Measurements from ENCODE around the gene GPR37L1.
"Not testable (repeated sequence)": the region's sequence is repeated elsewhere in the genome, so short reads cannot be mapped to it uniquely, and the experiment has no call there.

GPR37L1 gene

DNA sequence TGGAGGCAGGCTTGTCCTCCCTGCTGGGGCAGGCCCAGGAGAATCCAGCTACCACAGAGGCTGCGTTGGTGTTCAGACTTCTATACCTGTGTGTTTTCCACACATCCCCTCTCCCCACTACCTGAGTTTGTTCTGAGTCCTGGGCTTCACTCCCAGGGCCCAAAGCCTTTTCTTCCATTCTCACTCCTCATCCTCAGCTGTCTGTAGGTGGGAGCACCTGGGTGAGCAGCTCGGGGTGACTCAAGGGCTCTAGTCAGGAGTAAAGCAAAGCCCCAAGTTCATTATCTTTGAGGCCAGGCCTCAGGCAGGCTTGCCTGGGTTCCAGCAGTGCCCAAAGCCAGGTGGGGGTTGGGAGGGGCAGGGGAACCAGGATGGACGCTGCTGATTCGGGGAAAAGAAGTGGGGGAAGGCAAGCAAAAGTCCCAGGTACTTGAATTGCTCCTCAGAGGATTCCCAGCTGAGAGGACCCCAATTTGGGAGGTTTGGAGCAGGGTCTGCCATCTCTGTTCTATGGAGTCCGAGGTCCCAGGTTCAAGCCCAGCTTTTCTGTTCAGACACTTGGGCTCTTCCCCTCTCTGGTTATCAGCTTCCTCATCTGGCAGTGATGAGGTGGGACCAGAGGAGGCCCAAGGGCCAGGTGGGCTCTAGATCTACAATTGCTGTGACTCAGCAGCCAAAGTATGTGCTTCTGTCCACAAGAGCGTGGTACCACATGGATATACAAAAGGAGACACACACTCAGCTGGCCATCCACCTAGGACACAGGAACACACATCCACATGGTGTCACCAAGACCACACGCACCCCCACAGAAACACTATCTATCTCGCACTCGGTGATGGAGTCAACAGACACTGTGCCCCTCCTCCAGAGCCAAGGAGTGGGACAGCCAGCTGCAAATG is 43.5 kb downstream of the GPR37L1 start:
- Histone ChIP-seq H3K36me3 (ENCODE audit: control insufficient read depth in 5 of 5, insufficient read depth in 5 of 5, low read length in 5 of 5) (no peaks in the 10 kb centered on the region), H3K4me3 (ENCODE audit: low read depth in 1 of 5, low read length in 5 of 5) (no peak overlapping the region), H3K9me3 (ENCODE audit: control insufficient read depth in 5 of 5, low read length in 5 of 5) (no peaks in the 10 kb centered on the region), H3K27me3 (ENCODE audit: control insufficient read depth in 5 of 5, insufficient read depth in 4 of 5, low read length in 5 of 5) (peaks cover 0 to 14% (median 6%) of the 10 kb centered on the region in 5 donors), H3K9ac (ENCODE audit: low read length in 5 of 5) (no peak overlapping the region), H3K27ac (ENCODE audit: low read depth, low read length) (no peak overlapping the region), H3K4me1 (ENCODE audit: control insufficient read depth in 5 of 5, insufficient read depth in 5 of 5, low read length in 5 of 5) (peaks cover 0 to 26% (median 11%) of the 10 kb centered on the region in 5 donors)

DNA sequence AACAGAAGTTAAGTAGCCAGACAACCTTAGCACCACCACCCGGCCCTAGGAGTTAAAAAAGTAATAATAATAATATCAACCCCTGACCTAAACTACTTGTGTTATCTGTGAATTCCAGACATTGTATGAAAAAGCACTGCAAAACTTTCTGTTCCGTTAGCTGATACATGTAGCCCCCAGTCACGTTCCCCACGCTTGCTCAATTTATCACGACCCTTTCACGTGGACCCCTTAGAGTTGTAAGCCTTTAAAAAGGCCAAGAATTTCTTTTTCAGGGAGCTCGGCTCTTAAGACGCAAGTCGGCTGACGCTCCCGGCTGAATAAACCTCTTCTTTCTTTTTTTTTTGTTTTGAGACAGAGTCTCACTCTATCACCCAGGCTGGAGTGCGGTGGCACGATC is 44.3 kb downstream of the GPR37L1 start:
- not testable (repeated sequence) for H3K36me3 ChIP-seq (ENCODE audit: control insufficient read depth in 5 of 5, insufficient read depth in 5 of 5, low read length in 5 of 5); H3K27ac ChIP-seq (ENCODE audit: low read depth, low read length); H3K4me3 ChIP-seq (ENCODE audit: low read depth in 1 of 5, low read length in 5 of 5); H3K9me3 ChIP-seq (ENCODE audit: control insufficient read depth in 5 of 5, low read length in 5 of 5); H3K9ac ChIP-seq (ENCODE audit: low read length in 5 of 5)
- Histone ChIP-seq H3K27me3 (ENCODE audit: control insufficient read depth in 5 of 5, insufficient read depth in 4 of 5, low read length in 5 of 5) (peaks cover 0 to 14% (median 6%) of the 10 kb centered on the region in 5 donors), H3K4me1 (ENCODE audit: control insufficient read depth in 5 of 5, insufficient read depth in 5 of 5, low read length in 5 of 5) (peaks cover 0 to 19% (median 11%) of the 10 kb centered on the region in 5 donors)

DNA sequence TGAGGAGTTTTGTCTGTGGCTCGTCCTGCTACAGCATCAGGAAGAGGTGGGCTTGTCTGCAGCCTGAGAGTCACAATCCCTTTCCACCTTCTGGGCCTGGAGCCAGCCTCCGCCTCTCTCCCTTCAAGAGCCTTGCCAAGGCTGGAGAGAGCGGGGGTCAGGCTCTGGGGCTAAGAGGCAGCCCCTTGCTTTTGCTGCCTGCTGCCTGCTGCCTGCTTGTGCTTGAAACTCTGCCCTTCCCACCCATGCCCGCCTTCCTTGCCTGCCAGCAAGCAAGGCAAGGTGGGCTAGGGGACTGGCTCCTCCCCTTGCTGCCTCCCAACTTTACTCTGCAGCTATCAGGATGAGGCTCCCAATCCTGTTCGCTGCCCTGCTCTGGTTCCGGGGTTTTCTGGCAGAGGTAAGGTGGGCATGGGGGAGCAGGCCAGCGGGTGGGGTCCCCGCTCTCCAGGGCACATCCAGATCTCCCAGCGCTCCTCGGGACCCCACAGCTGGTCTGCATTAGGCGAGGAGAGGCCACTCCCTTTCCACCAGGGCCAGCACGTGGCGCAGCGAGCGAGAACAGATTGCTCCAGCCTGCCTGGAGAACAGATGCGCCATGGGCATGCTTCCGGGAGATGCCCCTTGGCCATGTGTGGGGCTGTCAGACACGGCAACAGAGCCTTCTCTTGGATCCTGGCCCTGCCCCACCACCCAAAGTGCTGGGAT is 45.1 kb downstream of the GPR37L1 start:
- Histone ChIP-seq H3K27me3 (ENCODE audit: control insufficient read depth in 5 of 5, insufficient read depth in 4 of 5, low read length in 5 of 5) (peaks cover 0 to 11% (median 3%) of the 10 kb centered on the region in 5 donors), H3K36me3 (ENCODE audit: control insufficient read depth in 5 of 5, insufficient read depth in 5 of 5, low read length in 5 of 5) (no peaks in the 10 kb centered on the region), H3K4me1 (ENCODE audit: control insufficient read depth in 5 of 5, insufficient read depth in 5 of 5, low read length in 5 of 5) (peaks cover 0 to 17% (median 11%) of the 10 kb centered on the region in 5 donors), H3K4me3 (ENCODE audit: low read depth in 1 of 5, low read length in 5 of 5) (peak overlapping the region in 1 of 5 donors; percentile 1), H3K9ac (ENCODE audit: low read length in 5 of 5) (no peak overlapping the region), H3K9me3 (ENCODE audit: control insufficient read depth in 5 of 5, low read length in 5 of 5) (no peaks in the 10 kb centered on the region), H3K27ac (ENCODE audit: low read depth, low read length) (no peak overlapping the region)

DNA sequence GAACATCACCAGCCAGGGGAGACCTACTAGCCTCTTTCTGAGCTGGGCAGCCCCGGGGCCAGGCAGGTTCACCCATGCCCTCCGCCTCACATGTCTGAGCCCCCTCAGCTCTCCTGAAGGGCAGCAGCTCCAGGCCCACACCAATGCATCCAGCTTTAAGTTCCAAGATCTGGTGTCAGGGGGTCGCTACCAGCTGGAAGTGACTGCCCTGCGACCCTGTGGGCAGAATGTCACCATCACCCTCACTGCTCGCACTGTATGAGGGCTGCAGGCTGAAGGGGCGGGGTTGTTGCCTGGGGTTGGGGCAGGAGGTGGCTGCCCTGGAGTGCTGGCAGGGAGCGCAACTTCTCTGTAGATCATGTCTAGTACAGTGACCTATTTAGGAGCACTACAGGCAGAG is 46.1 kb downstream of the GPR37L1 start:
- Histone ChIP-seq H3K9me3 (ENCODE audit: control insufficient read depth in 5 of 5, low read length in 5 of 5) (no peaks in the 10 kb centered on the region), H3K4me1 (ENCODE audit: control insufficient read depth in 5 of 5, insufficient read depth in 5 of 5, low read length in 5 of 5) (peaks cover 0 to 11% (median 7%) of the 10 kb centered on the region in 5 donors), H3K36me3 (ENCODE audit: control insufficient read depth in 5 of 5, insufficient read depth in 5 of 5, low read length in 5 of 5) (no peaks in the 10 kb centered on the region), H3K27me3 (ENCODE audit: control insufficient read depth in 5 of 5, insufficient read depth in 4 of 5, low read length in 5 of 5) (peaks cover 0 to 7% (median 3%) of the 10 kb centered on the region in 5 donors), H3K9ac (ENCODE audit: low read length in 5 of 5) (no peak overlapping the region), H3K4me3 (ENCODE audit: low read depth in 1 of 5, low read length in 5 of 5) (no peak overlapping the region), H3K27ac (ENCODE audit: low read depth, low read length) (no peak overlapping the region)

DNA sequence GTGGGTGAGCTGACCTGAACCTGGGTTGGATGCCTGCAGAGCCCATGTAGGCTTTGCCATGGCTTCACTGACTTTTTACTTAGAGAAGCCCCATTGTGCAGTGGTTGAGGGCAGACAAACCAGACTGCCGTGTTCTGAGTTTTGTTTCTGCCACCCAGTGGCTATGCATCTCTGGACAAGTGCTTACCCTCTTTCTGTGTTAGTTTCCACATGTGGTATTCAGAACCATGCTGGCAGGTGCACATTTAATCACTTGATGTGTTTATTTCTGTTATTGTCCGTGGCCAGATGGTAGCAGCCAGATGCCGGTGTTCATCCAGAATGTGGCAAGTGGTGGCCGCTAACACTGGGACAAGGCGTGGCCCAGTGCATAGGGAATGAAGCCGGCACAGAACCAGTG is 48.0 kb downstream of the GPR37L1 start:
- Histone ChIP-seq H3K9me3 (ENCODE audit: control insufficient read depth in 5 of 5, low read length in 5 of 5) (no peaks in the 10 kb centered on the region), H3K9ac (ENCODE audit: low read length in 5 of 5) (no peak overlapping the region), H3K4me1 (ENCODE audit: control insufficient read depth in 5 of 5, insufficient read depth in 5 of 5, low read length in 5 of 5) (peaks cover 0 to 11% (median 7%) of the 10 kb centered on the region in 5 donors), H3K36me3 (ENCODE audit: control insufficient read depth in 5 of 5, insufficient read depth in 5 of 5, low read length in 5 of 5) (no peaks in the 10 kb centered on the region), H3K27ac (ENCODE audit: low read depth, low read length) (no peak overlapping the region), H3K4me3 (ENCODE audit: low read depth in 1 of 5, low read length in 5 of 5) (no peak overlapping the region), H3K27me3 (ENCODE audit: control insufficient read depth in 5 of 5, insufficient read depth in 4 of 5, low read length in 5 of 5) (peaks cover 0 to 7% (median 3%) of the 10 kb centered on the region in 5 donors)

DNA sequence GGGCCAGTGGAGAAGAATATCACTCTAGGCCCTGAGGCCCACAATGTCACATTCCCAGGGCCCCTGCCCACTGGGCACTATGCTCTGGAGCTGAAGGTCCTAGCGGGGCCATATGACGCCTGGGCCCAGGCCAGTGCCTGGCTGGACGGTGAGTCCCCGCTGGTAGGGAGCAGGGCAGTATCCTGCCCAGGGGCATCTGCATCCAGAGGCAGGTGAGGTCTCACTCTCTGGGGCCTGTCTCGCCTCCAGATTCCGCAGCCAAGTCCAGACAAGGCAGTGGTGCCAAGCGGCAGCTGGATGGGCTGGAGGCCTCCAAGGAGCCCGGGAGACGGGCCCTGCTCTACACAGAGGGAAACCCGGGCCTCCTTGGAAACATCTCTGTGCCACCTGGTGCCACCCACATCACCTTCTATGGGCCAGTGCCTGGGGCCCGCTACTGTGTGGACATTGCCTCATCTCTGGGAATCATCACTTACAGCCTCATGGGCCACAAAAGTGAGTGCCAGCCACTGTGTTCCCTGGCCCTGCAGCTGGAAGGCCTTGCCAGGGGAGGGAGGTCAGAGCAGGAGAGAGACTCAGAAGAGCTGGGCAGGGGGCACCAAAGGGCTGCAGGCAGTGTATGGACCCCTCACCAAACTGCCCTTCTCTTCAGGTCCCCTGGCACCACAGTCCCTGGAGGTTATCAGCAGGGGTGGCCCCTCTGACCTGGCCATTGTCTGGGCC is 48.7 kb downstream of the GPR37L1 start:
- Histone ChIP-seq H3K4me1 (ENCODE audit: control insufficient read depth in 5 of 5, insufficient read depth in 5 of 5, low read length in 5 of 5) (peaks cover 0 to 11% (median 7%) of the 10 kb centered on the region in 5 donors), H3K36me3 (ENCODE audit: control insufficient read depth in 5 of 5, insufficient read depth in 5 of 5, low read length in 5 of 5) (no peaks in the 10 kb centered on the region), H3K9ac (ENCODE audit: low read length in 5 of 5) (no peak overlapping the region), H3K27ac (ENCODE audit: low read depth, low read length) (no peak overlapping the region), H3K27me3 (ENCODE audit: control insufficient read depth in 5 of 5, insufficient read depth in 4 of 5, low read length in 5 of 5) (peaks cover 0 to 7% (median 3%) of the 10 kb centered on the region in 5 donors), H3K9me3 (ENCODE audit: control insufficient read depth in 5 of 5, low read length in 5 of 5) (no peaks in the 10 kb centered on the region), H3K4me3 (ENCODE audit: low read depth in 1 of 5, low read length in 5 of 5) (no peak overlapping the region)

DNA sequence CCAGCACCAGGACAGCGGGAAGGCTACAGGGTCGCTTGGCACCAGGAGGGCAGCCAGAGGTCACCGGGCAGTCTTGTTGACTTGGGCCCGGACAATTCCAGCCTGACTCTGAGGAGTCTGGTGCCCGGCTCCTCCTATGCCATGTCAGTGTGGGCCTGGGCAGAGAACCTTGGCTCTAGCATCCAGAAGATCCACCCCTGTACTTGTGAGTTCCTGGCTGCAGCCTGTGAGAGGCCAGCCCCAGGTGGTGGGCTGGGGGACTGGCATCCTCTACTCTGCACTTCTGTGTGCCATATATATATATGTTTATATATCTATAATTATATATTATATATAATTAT is 49.3 kb downstream of the GPR37L1 start:
- Histone ChIP-seq H3K27me3 (ENCODE audit: control insufficient read depth in 5 of 5, insufficient read depth in 4 of 5, low read length in 5 of 5) (peaks cover 0 to 7% (median 3%) of the 10 kb centered on the region in 5 donors), H3K9me3 (ENCODE audit: control insufficient read depth in 5 of 5, low read length in 5 of 5) (no peaks in the 10 kb centered on the region), H3K9ac (ENCODE audit: low read length in 5 of 5) (no peak overlapping the region), H3K36me3 (ENCODE audit: control insufficient read depth in 5 of 5, insufficient read depth in 5 of 5, low read length in 5 of 5) (no peaks in the 10 kb centered on the region), H3K4me3 (ENCODE audit: low read depth in 1 of 5, low read length in 5 of 5) (no peak overlapping the region), H3K4me1 (ENCODE audit: control insufficient read depth in 5 of 5, insufficient read depth in 5 of 5, low read length in 5 of 5) (peaks cover 0 to 11% (median 7%) of the 10 kb centered on the region in 5 donors), H3K27ac (ENCODE audit: low read depth, low read length) (no peak overlapping the region)

DNA sequence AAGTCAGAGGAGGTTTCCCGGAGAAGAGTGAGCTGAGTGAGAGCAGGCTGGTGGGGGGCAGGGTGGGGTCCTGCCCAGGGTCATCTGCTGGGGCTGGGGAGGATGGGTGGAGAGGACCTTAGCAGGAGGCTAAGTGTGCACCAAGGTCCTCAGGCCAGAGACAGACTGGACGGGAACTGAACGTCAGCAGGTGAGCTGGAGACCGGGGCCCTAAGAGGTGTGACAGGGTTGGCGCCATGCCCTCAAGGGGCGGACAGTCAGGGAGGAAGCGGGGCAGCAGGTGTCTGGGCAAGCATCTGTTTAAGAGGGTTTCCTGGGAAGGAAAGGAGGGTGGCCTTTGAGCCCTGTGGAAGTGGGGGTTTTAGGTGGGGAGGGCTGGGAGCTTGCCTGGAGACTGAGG is 51.3 kb downstream of the GPR37L1 start:
- Histone ChIP-seq H3K9me3 (ENCODE audit: control insufficient read depth in 5 of 5, low read length in 5 of 5) (no peaks in the 10 kb centered on the region), H3K27ac (ENCODE audit: low read depth, low read length) (no peak overlapping the region)

DNA sequence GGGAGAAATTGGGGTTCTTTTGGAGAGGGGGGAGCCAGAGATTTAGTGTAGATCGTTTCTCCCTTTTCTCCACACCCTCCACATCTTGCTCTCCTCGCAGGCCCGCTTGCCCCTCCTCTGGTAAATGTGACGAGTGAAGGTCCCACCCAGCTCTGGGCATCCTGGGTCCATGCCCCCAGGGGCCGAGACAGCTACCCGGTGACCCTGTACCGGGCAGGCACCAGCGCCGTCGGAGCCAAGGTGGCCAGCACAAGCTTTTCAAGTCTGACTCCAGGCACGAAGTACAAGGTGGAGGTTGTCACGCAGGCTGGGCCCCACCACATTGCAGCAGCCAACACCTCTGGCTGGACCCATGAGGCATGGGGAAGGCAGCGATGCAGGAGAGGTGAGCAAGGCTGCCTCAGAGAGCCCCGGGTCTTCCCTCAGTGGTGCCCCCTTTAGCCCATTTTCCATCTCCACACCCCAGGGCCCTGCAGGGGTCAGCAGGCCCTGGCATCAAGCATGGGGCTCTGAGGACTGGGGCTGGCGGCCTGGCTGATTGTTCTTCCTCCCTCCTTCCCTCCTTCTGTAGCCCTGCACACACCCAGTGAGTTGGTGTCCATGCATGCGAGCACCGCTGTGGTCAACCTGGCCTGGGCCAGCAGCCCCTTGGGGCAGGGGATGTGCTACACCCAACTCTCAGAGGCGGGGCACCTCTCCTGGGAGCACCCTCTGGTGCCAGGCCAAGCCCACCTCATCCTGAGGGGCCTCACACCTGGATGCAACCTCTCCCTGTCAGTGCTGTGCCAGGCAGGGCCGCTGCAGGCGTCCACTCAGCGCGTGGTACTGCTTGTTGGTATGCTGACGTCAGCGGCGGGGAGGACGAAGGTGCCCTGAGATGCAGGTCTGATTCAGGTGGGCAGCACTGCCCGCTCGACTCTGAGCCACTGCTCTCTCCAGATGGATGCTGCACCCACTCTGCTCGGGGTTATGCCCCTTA is 54.5 kb downstream of the GPR37L1 start:
- Histone ChIP-seq H3K36me3 (ENCODE audit: control insufficient read depth in 5 of 5, insufficient read depth in 5 of 5, low read length in 5 of 5) (no peaks in the 10 kb centered on the region), H3K27ac (ENCODE audit: low read depth, low read length) (no peak overlapping the region), H3K4me1 (ENCODE audit: control insufficient read depth in 5 of 5, insufficient read depth in 5 of 5, low read length in 5 of 5) (no peaks in the 10 kb centered on the region), H3K9ac (ENCODE audit: low read length in 5 of 5) (no peak overlapping the region), H3K27me3 (ENCODE audit: control insufficient read depth in 5 of 5, insufficient read depth in 4 of 5, low read length in 5 of 5) (peaks cover 7 to 28% (median 16%) of the 10 kb centered on the region in 5 donors), H3K4me3 (ENCODE audit: low read depth in 1 of 5, low read length in 5 of 5) (no peak overlapping the region), H3K9me3 (ENCODE audit: control insufficient read depth in 5 of 5, low read length in 5 of 5) (no peaks in the 10 kb centered on the region)

More for the DNA sequence above, 51.3 kb downstream of the GPR37L1 start:
- no peak overlapping the region for H3K4me3 ChIP-seq (ENCODE audit: low read depth in 1 of 5, low read length in 5 of 5)
- no peak overlapping the region for H3K9ac ChIP-seq (ENCODE audit: low read length in 5 of 5)
- no peaks in the 10 kb centered on the region for H3K4me1 ChIP-seq (ENCODE audit: control insufficient read depth in 5 of 5, insufficient read depth in 5 of 5, low read length in 5 of 5)
- H3K36me3 ChIP-seq (ENCODE audit: control insufficient read depth in 5 of 5, insufficient read depth in 5 of 5, low read length in 5 of 5) = no peaks in the 10 kb centered on the region
- peaks cover 0 to 13% (median 8%) of the 10 kb centered on the region in 5 donors for H3K27me3 ChIP-seq (ENCODE audit: control insufficient read depth in 5 of 5, insufficient read depth in 4 of 5, low read length in 5 of 5)

Data from subcutaneous abdominal adipose tissue (tissue), 5 donors.